WTC11 (cell line): ENCODE data around the gene ALDH9A1. TPM values are rescaled to one million over a fixed set of nuclear protein-coding genes. Genes with fewer than 3 reads are reported as not detected.

Experiments used
- ATAC-seq: fragments of 200-7000 bp; cut with Tn5 transposase; 2 replicates; pipeline ENCODE4 v1.10.0; 2021; ENCODE audit warnings: mild to moderate bottlenecking, moderate library complexity
- CTCF ChIA-PET: fragments of 300-600 bp; sonication (Branson Sonifier 250); formaldehyde crosslinking; loops from one replicate; lab custom pipeline; 2021; ENCODE audit warnings: antibody characterized with exemption; lab: Charles Lee
- POLR2A ChIA-PET: fragments of 350-600 bp; sonication (Branson Sonifier 250); formaldehyde crosslinking; loops from one replicate; lab custom pipeline; 2021; ENCODE audit warnings: antibody characterized with exemption; lab: Charles Lee
- DNase-seq: peaks from one replicate; pipeline ENCODE4 v3.0.0; 2021; ENCODE audit warnings: low spot score
- H3K27ac Mint-ChIP-seq: 2 replicates; pipeline ENCODE4 v1.8.0; 2021; ENCODE audit warnings: mixed read lengths
- H3K27me3 Mint-ChIP-seq: 2 replicates; pipeline ENCODE4 v1.8.0; 2021; ENCODE audit warnings: low read depth, mild to moderate bottlenecking, moderate library complexity, mixed read lengths
- H3K36me3 Mint-ChIP-seq: 2 replicates; pipeline ENCODE4 v1.8.0; 2021; ENCODE audit warnings: mixed read lengths
- H3K4me1 Mint-ChIP-seq: 2 replicates; pipeline ENCODE4 v1.8.0; 2022; ENCODE audit warnings: mixed read lengths
- H3K4me3 Mint-ChIP-seq: 2 replicates; pipeline ENCODE4 v1.8.0; 2021; ENCODE audit warnings: mild to moderate bottlenecking, moderate library complexity, mixed read lengths
- H3K9me3 Mint-ChIP-seq: 2 replicates; pipeline ENCODE4 v1.8.0; 2021; ENCODE audit warnings: mixed read lengths
- CREB1 ChIP-seq: sonication (generic); formaldehyde crosslinking; IDR thresholded peaks from 2 replicates; pipeline ENCODE4 v1.8.0; 2023; ENCODE audit warnings: mild to moderate bottlenecking, missing genetic modification reagents
- CREM ChIP-seq: sonication (generic); formaldehyde crosslinking; IDR thresholded peaks from 2 replicates; pipeline ENCODE4 v1.8.1; 2022; ENCODE audit warnings: mild to moderate bottlenecking, missing genetic modification reagents, moderate library complexity
- FOXJ3 ChIP-seq: sonication (generic); formaldehyde crosslinking; IDR thresholded peaks from 2 replicates; pipeline ENCODE4 v1.9.0; 2021; ENCODE audit warnings: missing genetic modification reagents, mild to moderate bottlenecking, borderline replicate concordance
- HMGA2 ChIP-seq: fragments of 250-450 bp; sonication (Bioruptor Pico); IDR thresholded peaks from 2 replicates; pipeline ENCODE4 v1.4.0; 2021; ENCODE audit warnings: mild to moderate bottlenecking, moderate library complexity
- NR2C2 ChIP-seq: sonication (generic); formaldehyde crosslinking; IDR thresholded peaks from 2 replicates; pipeline ENCODE4 v1.8.0; 2022; ENCODE audit warnings: mild to moderate bottlenecking, missing genetic modification reagents
- SMAD3 ChIP-seq: sonication (generic); formaldehyde crosslinking; IDR thresholded peaks from 2 replicates; pipeline ENCODE4 v1.8.0; 2022; ENCODE audit warnings: missing genetic modification reagents, mild to moderate bottlenecking, borderline replicate concordance
- TEAD4 ChIP-seq: sonication (generic); formaldehyde crosslinking; IDR thresholded peaks from 2 replicates; pipeline ENCODE4 v1.8.0; 2022; ENCODE audit warnings: mild to moderate bottlenecking, missing genetic modification reagents
- ZNF317 ChIP-seq: sonication (generic); formaldehyde crosslinking; IDR thresholded peaks from 2 replicates; pipeline ENCODE4 v1.8.1; 2023; ENCODE audit warnings: low read depth, mild to moderate bottlenecking, moderate library complexity, missing genetic modification reagents, borderline replicate concordance
- total RNA-seq: library from RNA; stranded (reverse); gene quantifications from 3 replicates; pipeline ENCODE4 v1.2.3, GENCODE V29; 2021
- TF ChIP-seq, protein P1 (sequence below): sonication (generic); formaldehyde crosslinking; IDR thresholded peaks from 2 replicates; pipeline ENCODE4 v1.8.0; 2023; ENCODE audit warnings: mild to moderate bottlenecking, missing genetic modification reagents
- TF ChIP-seq, protein P2 (sequence below): fragments of 250-450 bp; sonication (Bioruptor Pico); IDR thresholded peaks from 2 replicates; pipeline ENCODE4 v1.9.0; 2021; ENCODE audit warnings: moderate library complexity, mild to moderate bottlenecking, inconsistent platforms, borderline replicate concordance
- TF ChIP-seq, protein P3 (sequence below): fragments of 250-450 bp; sonication (Bioruptor Pico); IDR thresholded peaks from 2 replicates; pipeline ENCODE4 v1.9.0; 2021; ENCODE audit warnings: mild to moderate bottlenecking, borderline replicate concordance
- TF ChIP-seq, protein P4 (sequence below): fragments of 250-450 bp; sonication (Bioruptor Pico); IDR thresholded peaks from 2 replicates; pipeline ENCODE4 v1.8.0; 2021; ENCODE audit warnings: mild to moderate bottlenecking
- TF ChIP-seq, protein P5 (sequence below): sonication (generic); formaldehyde crosslinking; IDR thresholded peaks from 2 replicates; pipeline ENCODE4 v1.8.0; 2022; ENCODE audit warnings: missing genetic modification reagents
- TF ChIP-seq, protein P6 (sequence below): sonication (generic); formaldehyde crosslinking; IDR thresholded peaks from 2 replicates; pipeline ENCODE4 v1.8.1; 2023; ENCODE audit warnings: mild to moderate bottlenecking, moderate library complexity, missing genetic modification reagents
- TF ChIP-seq, protein P7 (sequence below): fragments of 250-450 bp; sonication (Bioruptor Pico); IDR thresholded peaks from 2 replicates; pipeline ENCODE4 v1.9.0; 2021; ENCODE audit warnings: mild to moderate bottlenecking

ALDH9A1 gene
- total RNA-seq, 1 experiment from 2014 or later: 51.9 TPM

DNA sequence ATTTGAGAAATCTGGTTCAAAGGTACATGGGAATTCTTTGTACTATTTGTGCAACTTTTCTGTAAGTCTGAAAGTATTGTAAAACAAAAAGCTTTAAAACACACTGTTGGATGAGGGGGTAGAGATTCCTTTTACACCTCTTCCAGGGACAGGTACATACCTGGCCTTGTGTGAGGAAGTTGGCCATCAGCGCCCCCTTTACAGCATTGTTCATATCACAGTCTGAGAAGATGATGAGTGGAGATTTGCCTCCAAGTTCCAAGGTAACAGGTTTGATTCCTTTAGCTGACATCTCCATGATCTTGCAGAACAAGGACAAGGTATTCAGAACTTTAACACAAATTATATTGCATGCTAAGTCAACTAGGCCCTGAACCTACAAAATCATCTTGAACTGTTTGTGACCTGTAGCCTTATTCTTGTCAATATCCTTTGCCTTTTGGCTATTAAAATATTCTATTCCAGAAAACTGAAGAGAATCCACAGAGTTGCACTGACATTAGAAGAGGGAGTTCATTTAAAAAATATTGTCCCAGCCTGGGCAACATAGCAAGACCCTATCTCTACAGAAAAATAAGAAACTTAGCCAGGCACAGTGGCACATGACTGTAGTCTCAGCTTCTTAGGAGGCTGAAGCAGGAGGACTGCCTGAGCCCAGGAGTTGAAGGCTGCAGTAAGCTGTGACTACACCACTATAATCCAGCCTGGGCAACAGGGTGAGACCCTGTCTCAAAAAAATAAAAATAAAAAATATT lies 18.9 kb downstream of the ALDH9A1 start:
- Mint-ChIP-seq H3K4me1 (no peaks in the 10 kb centered on the region), H3K27me3 (no peaks in the 10 kb centered on the region), H3K27ac (no peak overlapping the region), H3K9me3 (peaks cover 9% of the 10 kb centered on the region; the same call in 1 of the 2 replicates), H3K36me3 (peaks cover 62% of the 10 kb centered on the region), H3K4me3 (no peak overlapping the region)
- ATAC-seq: peak; percentile 69
- CTCF ChIA-PET: interaction anchor here (0.6 to 1.5 kb wide), 2 partner anchors 77 to 1612 kb away, joined by 4 to 5 read pairs; no protein-coding TSS in a partner anchor
- TF ChIP-seq, protein P1, sequence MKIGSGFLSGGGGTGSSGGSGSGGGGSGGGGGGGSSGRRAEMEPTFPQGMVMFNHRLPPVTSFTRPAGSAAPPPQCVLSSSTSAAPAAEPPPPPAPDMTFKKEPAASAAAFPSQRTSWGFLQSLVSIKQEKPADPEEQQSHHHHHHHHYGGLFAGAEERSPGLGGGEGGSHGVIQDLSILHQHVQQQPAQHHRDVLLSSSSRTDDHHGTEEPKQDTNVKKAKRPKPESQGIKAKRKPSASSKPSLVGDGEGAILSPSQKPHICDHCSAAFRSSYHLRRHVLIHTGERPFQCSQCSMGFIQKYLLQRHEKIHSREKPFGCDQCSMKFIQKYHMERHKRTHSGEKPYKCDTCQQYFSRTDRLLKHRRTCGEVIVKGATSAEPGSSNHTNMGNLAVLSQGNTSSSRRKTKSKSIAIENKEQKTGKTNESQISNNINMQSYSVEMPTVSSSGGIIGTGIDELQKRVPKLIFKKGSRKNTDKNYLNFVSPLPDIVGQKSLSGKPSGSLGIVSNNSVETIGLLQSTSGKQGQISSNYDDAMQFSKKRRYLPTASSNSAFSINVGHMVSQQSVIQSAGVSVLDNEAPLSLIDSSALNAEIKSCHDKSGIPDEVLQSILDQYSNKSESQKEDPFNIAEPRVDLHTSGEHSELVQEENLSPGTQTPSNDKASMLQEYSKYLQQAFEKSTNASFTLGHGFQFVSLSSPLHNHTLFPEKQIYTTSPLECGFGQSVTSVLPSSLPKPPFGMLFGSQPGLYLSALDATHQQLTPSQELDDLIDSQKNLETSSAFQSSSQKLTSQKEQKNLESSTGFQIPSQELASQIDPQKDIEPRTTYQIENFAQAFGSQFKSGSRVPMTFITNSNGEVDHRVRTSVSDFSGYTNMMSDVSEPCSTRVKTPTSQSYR: no peak
- TF ChIP-seq SMAD3: no peak
- TF ChIP-seq, protein P2, sequence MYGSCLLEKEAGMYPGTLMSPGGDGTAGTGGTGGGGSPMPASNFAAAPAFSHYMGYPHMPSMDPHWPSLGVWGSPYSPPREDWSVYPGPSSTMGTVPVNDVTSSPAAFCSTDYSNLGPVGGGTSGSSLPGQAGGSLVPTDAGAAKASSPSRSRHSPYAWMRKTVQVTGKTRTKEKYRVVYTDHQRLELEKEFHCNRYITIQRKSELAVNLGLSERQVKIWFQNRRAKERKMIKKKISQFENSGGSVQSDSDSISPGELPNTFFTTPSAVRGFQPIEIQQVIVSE: no peak
- TF ChIP-seq, protein P3, sequence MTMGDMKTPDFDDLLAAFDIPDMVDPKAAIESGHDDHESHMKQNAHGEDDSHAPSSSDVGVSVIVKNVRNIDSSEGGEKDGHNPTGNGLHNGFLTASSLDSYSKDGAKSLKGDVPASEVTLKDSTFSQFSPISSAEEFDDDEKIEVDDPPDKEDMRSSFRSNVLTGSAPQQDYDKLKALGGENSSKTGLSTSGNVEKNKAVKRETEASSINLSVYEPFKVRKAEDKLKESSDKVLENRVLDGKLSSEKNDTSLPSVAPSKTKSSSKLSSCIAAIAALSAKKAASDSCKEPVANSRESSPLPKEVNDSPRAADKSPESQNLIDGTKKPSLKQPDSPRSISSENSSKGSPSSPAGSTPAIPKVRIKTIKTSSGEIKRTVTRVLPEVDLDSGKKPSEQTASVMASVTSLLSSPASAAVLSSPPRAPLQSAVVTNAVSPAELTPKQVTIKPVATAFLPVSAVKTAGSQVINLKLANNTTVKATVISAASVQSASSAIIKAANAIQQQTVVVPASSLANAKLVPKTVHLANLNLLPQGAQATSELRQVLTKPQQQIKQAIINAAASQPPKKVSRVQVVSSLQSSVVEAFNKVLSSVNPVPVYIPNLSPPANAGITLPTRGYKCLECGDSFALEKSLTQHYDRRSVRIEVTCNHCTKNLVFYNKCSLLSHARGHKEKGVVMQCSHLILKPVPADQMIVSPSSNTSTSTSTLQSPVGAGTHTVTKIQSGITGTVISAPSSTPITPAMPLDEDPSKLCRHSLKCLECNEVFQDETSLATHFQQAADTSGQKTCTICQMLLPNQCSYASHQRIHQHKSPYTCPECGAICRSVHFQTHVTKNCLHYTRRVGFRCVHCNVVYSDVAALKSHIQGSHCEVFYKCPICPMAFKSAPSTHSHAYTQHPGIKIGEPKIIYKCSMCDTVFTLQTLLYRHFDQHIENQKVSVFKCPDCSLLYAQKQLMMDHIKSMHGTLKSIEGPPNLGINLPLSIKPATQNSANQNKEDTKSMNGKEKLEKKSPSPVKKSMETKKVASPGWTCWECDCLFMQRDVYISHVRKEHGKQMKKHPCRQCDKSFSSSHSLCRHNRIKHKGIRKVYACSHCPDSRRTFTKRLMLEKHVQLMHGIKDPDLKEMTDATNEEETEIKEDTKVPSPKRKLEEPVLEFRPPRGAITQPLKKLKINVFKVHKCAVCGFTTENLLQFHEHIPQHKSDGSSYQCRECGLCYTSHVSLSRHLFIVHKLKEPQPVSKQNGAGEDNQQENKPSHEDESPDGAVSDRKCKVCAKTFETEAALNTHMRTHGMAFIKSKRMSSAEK (CRISPR knock-in tag): no peak
- POLR2A ChIA-PET: no interaction called here
- peak; percentile 18 for DNase-seq

DNA sequence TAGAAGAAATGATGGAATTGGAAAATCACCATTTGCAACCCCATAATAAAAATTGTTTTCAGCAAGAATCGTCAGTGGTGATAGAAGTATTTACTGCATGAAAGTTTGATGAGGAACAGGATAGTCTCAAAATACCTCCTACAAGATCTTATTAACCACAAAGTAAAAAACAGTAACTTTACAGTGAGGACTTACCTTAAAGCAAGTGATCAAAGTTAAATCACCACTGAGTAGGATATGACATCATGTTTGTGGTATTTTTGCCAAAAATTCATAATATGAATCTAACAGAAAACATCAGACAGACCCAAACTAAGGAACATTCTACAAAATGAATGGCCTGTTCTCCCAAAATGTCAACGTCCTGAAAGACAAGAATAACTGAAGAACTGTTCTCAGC lies 19.9 kb downstream of the ALDH9A1 start:
- CTCF ChIA-PET: interaction anchor here (0.6 to 1.5 kb wide), 2 partner anchors 76 to 1613 kb away, joined by 4 to 5 read pairs; no protein-coding TSS in a partner anchor
- TF ChIP-seq, protein P4, sequence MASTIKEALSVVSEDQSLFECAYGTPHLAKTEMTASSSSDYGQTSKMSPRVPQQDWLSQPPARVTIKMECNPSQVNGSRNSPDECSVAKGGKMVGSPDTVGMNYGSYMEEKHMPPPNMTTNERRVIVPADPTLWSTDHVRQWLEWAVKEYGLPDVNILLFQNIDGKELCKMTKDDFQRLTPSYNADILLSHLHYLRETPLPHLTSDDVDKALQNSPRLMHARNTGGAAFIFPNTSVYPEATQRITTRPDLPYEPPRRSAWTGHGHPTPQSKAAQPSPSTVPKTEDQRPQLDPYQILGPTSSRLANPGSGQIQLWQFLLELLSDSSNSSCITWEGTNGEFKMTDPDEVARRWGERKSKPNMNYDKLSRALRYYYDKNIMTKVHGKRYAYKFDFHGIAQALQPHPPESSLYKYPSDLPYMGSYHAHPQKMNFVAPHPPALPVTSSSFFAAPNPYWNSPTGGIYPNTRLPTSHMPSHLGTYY (CRISPR knock-in tag): no peak
- TF ChIP-seq, protein P5, sequence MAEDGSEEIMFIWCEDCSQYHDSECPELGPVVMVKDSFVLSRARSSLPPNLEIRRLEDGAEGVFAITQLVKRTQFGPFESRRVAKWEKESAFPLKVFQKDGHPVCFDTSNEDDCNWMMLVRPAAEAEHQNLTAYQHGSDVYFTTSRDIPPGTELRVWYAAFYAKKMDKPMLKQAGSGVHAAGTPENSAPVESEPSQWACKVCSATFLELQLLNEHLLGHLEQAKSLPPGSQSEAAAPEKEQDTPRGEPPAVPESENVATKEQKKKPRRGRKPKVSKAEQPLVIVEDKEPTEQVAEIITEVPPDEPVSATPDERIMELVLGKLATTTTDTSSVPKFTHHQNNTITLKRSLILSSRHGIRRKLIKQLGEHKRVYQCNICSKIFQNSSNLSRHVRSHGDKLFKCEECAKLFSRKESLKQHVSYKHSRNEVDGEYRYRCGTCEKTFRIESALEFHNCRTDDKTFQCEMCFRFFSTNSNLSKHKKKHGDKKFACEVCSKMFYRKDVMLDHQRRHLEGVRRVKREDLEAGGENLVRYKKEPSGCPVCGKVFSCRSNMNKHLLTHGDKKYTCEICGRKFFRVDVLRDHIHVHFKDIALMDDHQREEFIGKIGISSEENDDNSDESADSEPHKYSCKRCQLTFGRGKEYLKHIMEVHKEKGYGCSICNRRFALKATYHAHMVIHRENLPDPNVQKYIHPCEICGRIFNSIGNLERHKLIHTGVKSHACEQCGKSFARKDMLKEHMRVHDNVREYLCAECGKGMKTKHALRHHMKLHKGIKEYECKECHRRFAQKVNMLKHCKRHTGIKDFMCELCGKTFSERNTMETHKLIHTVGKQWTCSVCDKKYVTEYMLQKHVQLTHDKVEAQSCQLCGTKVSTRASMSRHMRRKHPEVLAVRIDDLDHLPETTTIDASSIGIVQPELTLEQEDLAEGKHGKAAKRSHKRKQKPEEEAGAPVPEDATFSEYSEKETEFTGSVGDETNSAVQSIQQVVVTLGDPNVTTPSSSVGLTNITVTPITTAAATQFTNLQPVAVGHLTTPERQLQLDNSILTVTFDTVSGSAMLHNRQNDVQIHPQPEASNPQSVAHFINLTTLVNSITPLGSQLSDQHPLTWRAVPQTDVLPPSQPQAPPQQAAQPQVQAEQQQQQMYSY (CRISPR knock-in tag): no peak
- no peak for TF ChIP-seq TEAD4
- TF ChIP-seq, protein P6, sequence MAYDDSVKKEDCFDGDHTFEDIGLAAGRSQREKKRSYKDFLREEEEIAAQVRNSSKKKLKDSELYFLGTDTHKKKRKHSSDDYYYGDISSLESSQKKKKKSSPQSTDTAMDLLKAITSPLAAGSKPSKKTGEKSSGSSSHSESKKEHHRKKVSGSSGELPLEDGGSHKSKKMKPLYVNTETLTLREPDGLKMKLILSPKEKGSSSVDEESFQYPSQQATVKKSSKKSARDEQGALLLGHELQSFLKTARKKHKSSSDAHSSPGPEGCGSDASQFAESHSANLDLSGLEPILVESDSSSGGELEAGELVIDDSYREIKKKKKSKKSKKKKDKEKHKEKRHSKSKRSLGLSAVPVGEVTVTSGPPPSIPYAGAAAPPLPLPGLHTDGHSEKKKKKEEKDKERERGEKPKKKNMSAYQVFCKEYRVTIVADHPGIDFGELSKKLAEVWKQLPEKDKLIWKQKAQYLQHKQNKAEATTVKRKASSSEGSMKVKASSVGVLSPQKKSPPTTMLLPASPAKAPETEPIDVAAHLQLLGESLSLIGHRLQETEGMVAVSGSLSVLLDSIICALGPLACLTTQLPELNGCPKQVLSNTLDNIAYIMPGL: no peak
- no peak for TF ChIP-seq FOXJ3 (CRISPR knock-in tag)
- TF ChIP-seq, protein P7, sequence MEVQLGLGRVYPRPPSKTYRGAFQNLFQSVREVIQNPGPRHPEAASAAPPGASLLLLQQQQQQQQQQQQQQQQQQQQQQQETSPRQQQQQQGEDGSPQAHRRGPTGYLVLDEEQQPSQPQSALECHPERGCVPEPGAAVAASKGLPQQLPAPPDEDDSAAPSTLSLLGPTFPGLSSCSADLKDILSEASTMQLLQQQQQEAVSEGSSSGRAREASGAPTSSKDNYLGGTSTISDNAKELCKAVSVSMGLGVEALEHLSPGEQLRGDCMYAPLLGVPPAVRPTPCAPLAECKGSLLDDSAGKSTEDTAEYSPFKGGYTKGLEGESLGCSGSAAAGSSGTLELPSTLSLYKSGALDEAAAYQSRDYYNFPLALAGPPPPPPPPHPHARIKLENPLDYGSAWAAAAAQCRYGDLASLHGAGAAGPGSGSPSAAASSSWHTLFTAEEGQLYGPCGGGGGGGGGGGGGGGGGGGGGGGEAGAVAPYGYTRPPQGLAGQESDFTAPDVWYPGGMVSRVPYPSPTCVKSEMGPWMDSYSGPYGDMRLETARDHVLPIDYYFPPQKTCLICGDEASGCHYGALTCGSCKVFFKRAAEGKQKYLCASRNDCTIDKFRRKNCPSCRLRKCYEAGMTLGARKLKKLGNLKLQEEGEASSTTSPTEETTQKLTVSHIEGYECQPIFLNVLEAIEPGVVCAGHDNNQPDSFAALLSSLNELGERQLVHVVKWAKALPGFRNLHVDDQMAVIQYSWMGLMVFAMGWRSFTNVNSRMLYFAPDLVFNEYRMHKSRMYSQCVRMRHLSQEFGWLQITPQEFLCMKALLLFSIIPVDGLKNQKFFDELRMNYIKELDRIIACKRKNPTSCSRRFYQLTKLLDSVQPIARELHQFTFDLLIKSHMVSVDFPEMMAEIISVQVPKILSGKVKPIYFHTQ (CRISPR knock-in tag): no peak
- TF ChIP-seq CREM (CRISPR knock-in tag): no peak
- no peak for TF ChIP-seq NR2C2 (CRISPR knock-in tag)
- TF ChIP-seq ZNF317 (CRISPR knock-in tag): no peak
- TF ChIP-seq HMGA2: no peak
- no peak for TF ChIP-seq CREB1 (CRISPR knock-in tag)
- TF ChIP-seq, all 79 proteins: peak for 0
- no peak for ATAC-seq
- H3K27me3 Mint-ChIP-seq: no peaks in the 10 kb centered on the region
- POLR2A ChIA-PET: no interaction called here
- peaks cover 9% of the 10 kb centered on the region; the same call in 1 of the 2 replicates for H3K9me3 Mint-ChIP-seq
- no peak for DNase-seq
- H3K4me3 Mint-ChIP-seq: no peak overlapping the region
- H3K4me1 Mint-ChIP-seq: no peaks in the 10 kb centered on the region
- H3K27ac Mint-ChIP-seq: no peak overlapping the region
- H3K36me3 Mint-ChIP-seq: peaks cover 62% of the 10 kb centered on the region
